Stimulated activated effector memory CD8-positive, alpha-beta T cell treated with anti-CD3 and anti-CD28 coated beads, Interleukin-12 subunit alpha, Interleukin-12 subunit beta, amount 100 ng/mL, for 72 hours (primary cell): ENCODE measurements around the gene ARMC5.
"Not testable (repeated sequence)": the region's sequence is repeated elsewhere in the genome, so short reads cannot be mapped to it uniquely, and the experiment has no call there.

Experiments
- ATAC-seq: fragments of 150-1000 bp; cut with Tn5 transposase; 2 replicates; pipeline ENCODE4 v1.10.0; 2021
- DNase-seq, 2 donors: peaks; one replicate each; pipeline ENCODE4 v3.0.0; 2021 to 2022; ENCODE audit warnings: low spot score in 2 of 2
- H3K27ac Mint-ChIP-seq: one replicate; pipeline ENCODE4 v1.8.0; 2022; ENCODE audit warnings: mild to moderate bottlenecking, mixed read lengths
- H3K36me3 Mint-ChIP-seq: one replicate; pipeline ENCODE4 v1.8.0; 2022; ENCODE audit warnings: mild to moderate bottlenecking, mixed read lengths
- H3K4me1 Mint-ChIP-seq: one replicate; pipeline ENCODE4 v1.8.0; 2022; ENCODE audit warnings: mixed read lengths
- H3K4me3 Mint-ChIP-seq: one replicate; pipeline ENCODE4 v1.8.0; 2022; ENCODE audit warnings: mild to moderate bottlenecking, mixed read lengths
- H3K9me3 Mint-ChIP-seq: one replicate; pipeline ENCODE4 v1.8.0; 2022; ENCODE audit warnings: mixed read lengths

ARMC5 gene

GRCh38 chr16:31458844-31459686, at the start of gene ARMC5:
ARMC5 (plus strand) TSS chr16:31459501; CDS start chr16:31459525, 24 bp downstream.
- peaks cover 67% of the 10 kb centered on the region for H3K36me3 Mint-ChIP-seq
- DNase-seq: peak; percentile 88 to 98
- peak within 1 kb of the TSS; percentile 84 for H3K4me3 Mint-ChIP-seq
- peaks cover 53% of the 10 kb centered on the region for H3K4me1 Mint-ChIP-seq
- H3K9me3 Mint-ChIP-seq: no peaks in the 10 kb centered on the region
- peak; percentile 83 for ATAC-seq
- peak within 1 kb of the TSS; percentile 98 for H3K27ac Mint-ChIP-seq

GRCh38 chr16:31410082-31410481, 49.2 kb upstream of the ARMC5 start:
- Mint-ChIP-seq H3K9me3 (no peaks in the 10 kb centered on the region), H3K27ac (peak overlapping the region; percentile 66), H3K36me3 (no peaks in the 10 kb centered on the region), H3K4me1 (peaks cover 26% of the 10 kb centered on the region), H3K4me3 (no peak overlapping the region)
- ATAC-seq (no peak), DNase-seq (no peak)

GRCh38 chr16:31411024-31411844, 48.1 kb upstream of the ARMC5 start:
- H3K27ac Mint-ChIP-seq: no peak overlapping the region
- H3K4me3 Mint-ChIP-seq: no peak overlapping the region
- no peaks in the 10 kb centered on the region for H3K36me3 Mint-ChIP-seq
- H3K4me1 Mint-ChIP-seq: peaks cover 37% of the 10 kb centered on the region
- DNase-seq (no peak), ATAC-seq (no peak)
- no peaks in the 10 kb centered on the region for H3K9me3 Mint-ChIP-seq

GRCh38 chr16:31412750-31413149, 46.6 kb upstream of the ARMC5 start:
- Mint-ChIP-seq H3K9me3 (no peaks in the 10 kb centered on the region), H3K4me3 (no peak overlapping the region), H3K4me1 (peaks cover 44% of the 10 kb centered on the region), H3K27ac (no peak overlapping the region), H3K36me3 (no peaks in the 10 kb centered on the region)
- DNase-seq: no peak
- ATAC-seq: no peak

GRCh38 chr16:31413381-31413780, 45.9 kb upstream of the ARMC5 start:
- Mint-ChIP-seq H3K36me3 (no peaks in the 10 kb centered on the region), H3K9me3 (no peaks in the 10 kb centered on the region), H3K4me3 (no peak overlapping the region), H3K4me1 (peaks cover 51% of the 10 kb centered on the region), H3K27ac (peak overlapping the region; percentile 5)
- ATAC-seq: no peak
- DNase-seq: no peak

- H3K9me3 Mint-ChIP-seq: no peaks in the 10 kb centered on the region
- peak overlapping the region; percentile 5 for H3K27ac Mint-ChIP-seq
- no peaks in the 10 kb centered on the region for H3K36me3 Mint-ChIP-seq
- no peak overlapping the region for H3K4me3 Mint-ChIP-seq
- ATAC-seq: no peak
- no peak for DNase-seq
- H3K4me1 Mint-ChIP-seq: peaks cover 52% of the 10 kb centered on the region
These were observed 45.4 kb upstream of the ARMC5 start for GRCh38 chr16:31413943-31414342.

GRCh38 chr16:31414706-31415105, 44.6 kb upstream of the ARMC5 start:
- peaks cover 1% of the 10 kb centered on the region for H3K36me3 Mint-ChIP-seq
- H3K27ac Mint-ChIP-seq: no peak overlapping the region
- no peaks in the 10 kb centered on the region for H3K9me3 Mint-ChIP-seq
- ATAC-seq (peak; percentile 76), DNase-seq (no peak)
- H3K4me3 Mint-ChIP-seq: no peak overlapping the region
- peaks cover 57% of the 10 kb centered on the region for H3K4me1 Mint-ChIP-seq

GRCh38 chr16:31416371-31416770, 42.9 kb upstream of the ARMC5 start:
- no peak for DNase-seq
- ATAC-seq: no peak
- H3K27ac Mint-ChIP-seq: no peak overlapping the region
- peaks cover 73% of the 10 kb centered on the region for H3K4me1 Mint-ChIP-seq
- H3K4me3 Mint-ChIP-seq: no peak overlapping the region
- no peaks in the 10 kb centered on the region for H3K9me3 Mint-ChIP-seq
- H3K36me3 Mint-ChIP-seq: peaks cover 6% of the 10 kb centered on the region

- not testable (repeated sequence) for ATAC-seq, H3K36me3 Mint-ChIP-seq, H3K4me3 Mint-ChIP-seq, DNase-seq, H3K9me3 Mint-ChIP-seq, H3K27ac Mint-ChIP-seq
- peaks cover 80% of the 10 kb centered on the region for H3K4me1 Mint-ChIP-seq
These were observed 42.3 kb upstream of the ARMC5 start for GRCh38 chr16:31417036-31417435.

- DNase-seq: no peak
- no peak for ATAC-seq
- Mint-ChIP-seq H3K4me1 (peaks cover 82% of the 10 kb centered on the region), H3K4me3 (no peak overlapping the region), H3K9me3 (no peaks in the 10 kb centered on the region), H3K27ac (no peak overlapping the region), H3K36me3 (peaks cover 6% of the 10 kb centered on the region)
These were observed 41.4 kb upstream of the ARMC5 start for GRCh38 chr16:31417916-31418315.

- Mint-ChIP-seq H3K27ac (peak overlapping the region; percentile 27), H3K9me3 (no peaks in the 10 kb centered on the region), H3K4me1 (peaks cover 82% of the 10 kb centered on the region), H3K4me3 (peak overlapping the region; percentile 43), H3K36me3 (peaks cover 6% of the 10 kb centered on the region)
- DNase-seq (no peak), ATAC-seq (peak; percentile 65)
These were observed 39.3 kb upstream of the ARMC5 start for GRCh38 chr16:31420037-31420436.

- H3K9me3 Mint-ChIP-seq: no peaks in the 10 kb centered on the region
- H3K36me3 Mint-ChIP-seq: peaks cover 6% of the 10 kb centered on the region
- H3K27ac Mint-ChIP-seq: no peak overlapping the region
- peak; percentile 99 for ATAC-seq
- H3K4me1 Mint-ChIP-seq: peaks cover 74% of the 10 kb centered on the region
- DNase-seq: peak; percentile 56 to 88
- H3K4me3 Mint-ChIP-seq: peak overlapping the region; percentile 46
These were observed 37.7 kb upstream of the ARMC5 start for GRCh38 chr16:31421587-31421986.

- DNase-seq: no peak
- Mint-ChIP-seq H3K27ac (no peak overlapping the region), H3K4me3 (peak overlapping the region; percentile 3), H3K36me3 (peaks cover 6% of the 10 kb centered on the region), H3K4me1 (peaks cover 65% of the 10 kb centered on the region), H3K9me3 (no peaks in the 10 kb centered on the region)
- no peak for ATAC-seq
These were observed 36.1 kb upstream of the ARMC5 start for GRCh38 chr16:31423241-31423640.

- DNase-seq: no peak
These were observed 35.5 kb upstream of the ARMC5 start for GRCh38 chr16:31423801-31424200.

GRCh38 chr16:31427441-31428278, 31.6 kb upstream of the ARMC5 start:
- ATAC-seq: peak; percentile 61
- Mint-ChIP-seq H3K27ac (no peak overlapping the region), H3K36me3 (no peaks in the 10 kb centered on the region)

More at GRCh38 chr16:31423801-31424200, 35.5 kb upstream of the ARMC5 start:
- ATAC-seq: no peak
- Mint-ChIP-seq H3K27ac (no peak overlapping the region), H3K9me3 (no peaks in the 10 kb centered on the region), H3K4me1 (peaks cover 63% of the 10 kb centered on the region), H3K4me3 (peak overlapping the region; percentile 3), H3K36me3 (peaks cover 6% of the 10 kb centered on the region)

More at GRCh38 chr16:31427441-31428278, 31.6 kb upstream of the ARMC5 start:
- Mint-ChIP-seq H3K9me3 (no peaks in the 10 kb centered on the region), H3K4me3 (peak overlapping the region; percentile 25), H3K4me1 (peaks cover 41% of the 10 kb centered on the region)
- DNase-seq: peak; percentile 48 to 79
